GM19043 (cell line): ENCODE data around the gene DCTN5.
"Not testable (repeated sequence)": the region's sequence is repeated elsewhere in the genome, so short reads cannot be mapped to it uniquely, and the experiment has no call there.

Experiments
- ATAC-seq: cut with Tn5 transposase; IDR thresholded peaks from one replicate; pipeline ENCODE4 v1.9.1; 2021; ENCODE audit warnings: low read depth; ENCODE audit not compliant: unreplicated experiment

DCTN5 gene

GRCh38 chr16:23640931-23641765, at the start of gene DCTN5, which contains the start of gene PALB2:
DCTN5 (plus strand) TSS chr16:23641466; CDS start chr16:23641543, 77 bp downstream.
PALB2 (minus strand) TSS chr16:23641310; CDS start chr16:23641157, 153 bp downstream.
- peak; percentile 95 for ATAC-seq

GRCh38 chr16:23594186-23594585, 47.1 kb upstream of the DCTN5 start:
- no peak for ATAC-seq

DNA sequence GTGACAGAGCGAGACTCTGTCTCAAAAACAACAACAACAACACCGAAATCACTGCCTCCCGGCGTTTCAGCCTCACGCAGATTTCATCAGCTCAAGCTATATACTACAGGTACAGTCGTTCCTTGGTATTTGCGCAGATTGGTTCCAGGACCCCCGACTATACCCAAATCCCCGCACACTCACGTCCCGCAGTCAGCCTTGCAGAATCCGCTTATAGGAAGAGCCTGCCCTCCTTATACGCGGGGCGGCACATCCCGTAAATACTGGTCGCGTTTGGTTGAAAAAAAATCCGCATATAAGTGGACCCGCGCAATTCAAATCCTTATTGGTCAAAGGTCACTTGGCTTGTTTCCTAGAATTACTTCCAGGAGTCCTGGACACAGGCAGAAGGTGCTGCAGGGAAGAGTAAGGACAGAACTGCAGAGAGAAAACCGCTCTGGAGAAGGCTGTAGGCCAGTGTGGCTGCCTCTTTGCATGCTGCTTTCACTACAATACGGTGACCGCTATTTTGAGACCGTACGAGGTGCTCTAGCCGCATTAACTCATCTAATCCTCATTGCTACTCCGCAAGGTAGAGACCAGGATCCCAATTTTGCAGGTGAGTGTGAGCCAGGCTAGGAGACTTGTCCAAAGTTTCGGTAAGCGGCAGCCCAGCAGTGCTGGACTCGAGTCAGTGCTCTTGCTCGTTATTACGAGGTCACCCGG, 45.9 kb upstream of the DCTN5 start:
- no peak for ATAC-seq

GRCh38 chr16:23595951-23596720, 45.1 kb upstream of the DCTN5 start, which contains the start of gene NDUFAB1:
NDUFAB1 (minus strand) TSS chr16:23596316; CDS start chr16:23596290, 26 bp downstream.
- peak; percentile 84 for ATAC-seq

DNA sequence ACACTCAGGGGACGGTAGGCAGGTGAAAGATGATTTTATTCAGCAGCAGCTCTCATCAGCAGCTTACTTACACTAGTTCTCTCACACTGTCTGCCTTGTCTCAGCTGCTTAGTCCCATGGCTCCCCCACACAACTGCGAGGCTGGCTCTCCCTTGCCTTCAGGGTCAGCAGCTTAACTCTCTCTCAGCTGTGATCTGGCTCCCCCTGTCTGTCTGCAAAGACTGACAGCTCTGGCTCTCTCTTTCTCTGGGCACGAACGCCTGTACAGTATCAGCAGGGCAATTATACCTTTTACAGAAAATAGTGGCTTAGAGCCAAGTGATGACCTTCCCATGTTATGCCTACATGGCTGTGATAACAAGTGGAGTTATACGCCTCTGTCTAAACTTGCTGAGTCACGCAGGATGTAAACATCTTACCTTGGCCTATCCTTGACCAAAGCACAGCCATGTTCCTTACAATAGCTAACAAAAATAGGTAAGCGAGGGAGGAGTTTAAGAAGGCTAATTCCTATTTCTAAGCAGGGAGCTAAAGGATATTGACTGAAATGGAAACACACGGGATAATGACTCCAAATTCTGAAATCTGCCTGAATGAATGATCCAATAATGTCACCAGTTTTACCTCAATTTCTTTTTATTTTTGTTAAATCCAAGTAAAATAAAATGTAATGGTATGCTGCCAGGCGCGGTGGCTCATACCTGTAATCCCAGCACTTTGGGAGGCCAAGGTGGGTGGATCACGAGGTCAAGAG, 44.1 kb upstream of the DCTN5 start:
- no peak for ATAC-seq

DNA sequence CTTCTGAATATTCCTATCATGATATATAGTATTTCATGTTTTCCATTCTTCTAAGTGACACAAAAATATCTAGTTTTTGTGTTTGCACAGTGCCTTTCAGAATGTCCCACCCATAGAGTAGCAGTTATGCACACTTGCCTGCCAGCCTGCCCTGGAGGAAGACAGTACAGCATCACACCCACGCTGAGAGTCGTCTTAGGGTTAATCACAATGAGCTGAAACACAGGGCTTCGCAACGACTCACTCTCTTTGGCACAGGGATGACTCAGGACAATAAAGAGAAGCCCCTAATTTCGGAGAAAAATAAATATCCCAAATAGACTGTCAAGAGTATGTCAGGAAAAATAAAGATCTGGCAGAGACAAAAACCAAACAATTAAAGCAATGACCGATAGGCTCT, 33.5 kb upstream of the DCTN5 start:
- ATAC-seq: no peak

- no peak for ATAC-seq
Measured at GRCh38 chr16:23608194-23608593, 33.1 kb upstream of the DCTN5 start.

DNA sequence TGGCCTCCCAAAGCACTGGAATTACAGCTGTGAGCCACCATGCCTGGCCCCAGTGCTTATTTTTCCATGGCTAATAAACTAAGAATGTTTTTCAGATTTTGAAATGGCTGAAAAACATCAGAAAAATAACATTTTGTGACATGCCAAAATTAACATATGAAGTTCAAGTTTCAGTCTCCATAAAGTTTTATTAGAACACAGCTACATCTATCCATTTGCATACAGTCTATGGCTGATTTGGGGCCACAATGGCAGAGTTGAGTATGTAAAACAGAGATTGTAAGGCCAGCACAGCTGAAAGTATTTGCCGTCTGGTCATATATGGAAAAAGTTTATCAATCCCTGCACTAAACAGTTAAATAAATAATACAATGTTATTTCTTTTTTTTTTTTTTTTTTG, 31.3 kb upstream of the DCTN5 start:
- no peak for ATAC-seq

- not testable (repeated sequence) for ATAC-seq
Measured at GRCh38 chr16:23610905-23611304, 30.4 kb upstream of the DCTN5 start.

- no peak for ATAC-seq
Measured at GRCh38 chr16:23611936-23612335, 29.3 kb upstream of the DCTN5 start.

DNA sequence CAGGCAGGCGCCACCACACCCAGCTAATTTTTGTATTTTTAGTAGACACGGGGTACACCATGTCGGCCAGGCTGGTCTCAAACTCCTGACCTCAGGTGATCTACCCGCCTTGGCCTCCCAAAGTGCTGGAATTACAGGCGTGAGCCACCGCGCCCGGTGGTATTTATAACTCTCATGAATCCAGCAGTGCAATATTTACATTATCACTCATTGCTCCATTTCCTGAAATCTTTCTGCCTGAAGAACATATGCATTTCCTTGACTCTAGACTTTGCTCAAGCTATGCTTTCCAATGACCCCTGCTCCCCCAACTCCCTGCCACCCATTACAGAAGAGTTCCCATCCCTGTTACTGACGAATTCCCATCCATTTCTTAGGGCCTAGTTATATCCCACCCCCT, 25.5 kb upstream of the DCTN5 start:
- ATAC-seq: no peak

DNA sequence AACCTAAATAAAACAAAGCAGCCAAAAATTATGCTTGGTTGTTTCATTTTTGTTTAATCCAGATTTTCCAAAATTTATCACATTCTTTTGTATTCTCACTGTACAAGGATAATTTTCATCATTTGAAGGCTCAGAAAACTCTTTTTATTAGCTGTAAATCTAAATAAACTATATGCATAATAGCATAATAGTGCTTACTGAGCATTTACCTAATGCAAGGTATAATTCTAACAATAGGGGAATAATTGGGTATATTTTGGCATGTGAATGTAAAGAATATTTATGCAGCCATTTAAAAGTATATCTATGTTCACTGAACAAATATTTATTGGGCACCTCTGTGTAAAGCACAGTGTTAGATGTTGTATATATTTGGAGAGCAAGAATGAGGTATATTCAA, 17.2 kb upstream of the DCTN5 start:
- ATAC-seq: no peak

GRCh38 chr16:23629516-23629915, 11.8 kb upstream of the DCTN5 start:
- ATAC-seq: no peak

GRCh38 chr16:23631874-23632273, 9.4 kb upstream of the DCTN5 start:
- ATAC-seq: not testable (repeated sequence)

DNA sequence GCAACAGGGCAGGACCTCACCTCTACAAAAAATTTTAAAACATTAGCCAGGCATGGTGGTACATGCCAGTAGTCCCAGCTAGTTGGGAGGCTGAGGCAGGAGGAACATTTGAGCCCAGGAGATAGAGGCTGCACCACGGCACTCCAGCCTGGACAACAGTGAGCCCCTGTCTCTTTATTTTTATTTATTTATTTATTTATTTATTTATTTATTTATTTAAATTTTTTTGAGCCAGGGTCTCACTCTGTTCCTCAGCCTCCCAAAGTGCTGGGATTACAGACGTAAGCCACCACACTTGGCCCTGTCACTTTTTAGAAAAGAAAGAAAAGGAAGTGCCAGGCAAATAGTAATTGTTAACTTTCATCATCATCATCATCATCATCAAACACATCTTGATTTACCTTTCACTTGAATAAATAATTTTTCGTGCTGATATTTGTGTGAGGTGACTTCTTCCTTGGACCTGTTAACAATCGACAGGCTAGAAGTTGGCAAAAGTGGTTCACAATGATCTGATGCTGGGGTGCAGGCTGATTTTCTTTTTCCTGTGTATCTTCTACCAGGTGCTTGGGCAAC, 6.7 kb upstream of the DCTN5 start:
- ATAC-seq: no peak

GRCh38 chr16:23635958-23636357, 5.3 kb upstream of the DCTN5 start:
- no peak for ATAC-seq

- no peak for ATAC-seq
Measured at GRCh38 chr16:23640615-23640930, 693 bp upstream of the DCTN5 start.

DNA sequence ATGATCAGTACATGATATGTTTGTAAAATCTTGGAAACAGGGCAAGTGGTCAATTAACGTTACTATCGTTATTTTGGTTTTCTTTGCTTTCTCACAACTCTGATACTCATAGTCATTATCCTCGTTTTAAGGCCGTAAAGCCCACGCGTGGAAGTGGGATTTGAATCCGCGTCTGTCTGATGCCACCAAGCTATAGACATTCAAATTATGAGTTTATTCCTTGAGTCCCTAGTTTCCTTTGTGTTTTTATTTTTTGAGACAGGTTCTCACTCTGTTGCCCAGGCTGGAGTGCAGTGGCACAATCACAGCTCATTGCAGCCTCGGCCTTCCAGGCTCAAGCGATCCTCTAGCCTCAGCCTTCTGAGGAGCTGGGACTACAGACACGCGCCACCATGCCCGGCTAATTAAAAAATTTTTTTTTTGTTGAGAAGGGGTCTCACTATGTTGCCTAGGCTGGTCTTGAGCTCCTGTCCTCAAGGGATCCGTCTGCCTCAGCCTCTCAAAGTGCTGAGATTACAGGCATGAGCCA, 1.0 kb downstream of the DCTN5 start:
- no peak for ATAC-seq

DNA sequence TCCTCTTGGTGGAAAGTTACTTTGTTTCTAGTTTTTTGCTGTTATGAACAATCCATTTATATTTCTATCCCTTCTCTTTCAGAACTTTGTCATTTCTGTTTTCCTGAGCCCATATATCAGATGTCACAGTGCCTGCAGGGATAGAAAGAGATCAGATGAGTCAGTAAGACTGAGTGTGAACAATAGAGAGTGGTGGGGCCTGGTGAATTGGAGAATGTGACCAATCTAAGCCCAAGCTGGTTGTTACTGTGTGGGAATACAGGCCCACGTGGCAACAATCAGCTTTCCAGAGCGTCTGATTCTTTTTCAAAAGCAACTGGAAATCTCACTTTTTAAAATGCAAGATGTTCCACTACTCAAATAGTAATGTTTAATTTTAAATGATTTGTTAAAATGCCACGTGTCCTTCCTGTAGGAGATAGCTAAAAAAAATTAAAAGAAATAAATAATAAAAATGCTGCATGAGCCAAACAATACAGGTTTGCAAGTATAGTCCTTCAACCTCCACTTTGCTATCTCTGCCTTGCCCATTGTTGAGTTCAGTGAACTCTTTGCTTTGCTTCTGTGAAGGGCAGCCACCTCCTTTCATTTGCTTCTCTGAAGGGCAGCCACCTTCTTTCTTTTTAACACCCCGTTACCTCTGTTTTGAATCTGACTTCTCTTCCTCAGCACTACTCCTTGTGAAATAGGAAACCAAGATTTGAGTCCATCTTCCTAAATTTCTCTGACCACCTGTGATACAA, 9.6 kb downstream of the DCTN5 start:
- ATAC-seq: no peak
